ENCODE data around the gene KIT.

Gene KIT

DNA sequence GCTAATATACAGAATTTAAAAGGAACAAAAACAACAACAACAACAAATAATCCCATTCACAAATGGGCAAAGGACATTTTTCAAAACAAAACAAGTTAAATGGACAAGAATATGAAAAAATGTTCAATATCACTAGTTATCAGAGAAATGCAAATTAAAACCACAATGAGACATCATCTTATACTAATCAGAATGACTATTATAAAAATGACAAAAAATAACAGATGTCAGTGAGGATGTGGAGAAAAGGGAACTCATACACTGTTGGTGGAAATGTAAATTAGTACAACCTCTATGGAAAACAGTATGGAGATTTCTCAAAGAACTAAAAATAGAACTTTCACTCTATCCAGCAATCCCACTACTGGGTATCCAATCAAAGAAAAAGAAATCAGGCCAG, 92.6 kb downstream of the KIT start:
- DNase-seq, result no peak

DNA sequence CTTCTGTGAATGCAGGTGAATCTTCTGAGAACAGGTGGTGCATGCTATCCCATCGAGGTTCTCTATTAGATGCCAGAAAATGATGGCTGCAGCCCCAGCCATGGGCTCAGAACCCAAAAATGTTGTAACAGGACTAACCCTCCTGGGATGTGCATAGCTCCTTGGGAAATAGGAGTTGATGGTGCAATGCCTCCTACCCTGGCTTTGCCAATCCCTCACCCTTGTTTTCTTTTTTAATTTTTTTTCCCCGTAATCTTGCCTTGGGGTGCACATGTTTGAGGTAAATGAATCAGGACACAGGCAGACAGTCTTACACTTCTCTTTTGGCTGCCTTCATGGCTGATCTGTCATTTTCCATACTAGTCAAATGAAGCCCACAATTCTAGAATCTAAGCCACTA, 96.6 kb downstream of the KIT start:
- DNase-seq, result no peak

DNA sequence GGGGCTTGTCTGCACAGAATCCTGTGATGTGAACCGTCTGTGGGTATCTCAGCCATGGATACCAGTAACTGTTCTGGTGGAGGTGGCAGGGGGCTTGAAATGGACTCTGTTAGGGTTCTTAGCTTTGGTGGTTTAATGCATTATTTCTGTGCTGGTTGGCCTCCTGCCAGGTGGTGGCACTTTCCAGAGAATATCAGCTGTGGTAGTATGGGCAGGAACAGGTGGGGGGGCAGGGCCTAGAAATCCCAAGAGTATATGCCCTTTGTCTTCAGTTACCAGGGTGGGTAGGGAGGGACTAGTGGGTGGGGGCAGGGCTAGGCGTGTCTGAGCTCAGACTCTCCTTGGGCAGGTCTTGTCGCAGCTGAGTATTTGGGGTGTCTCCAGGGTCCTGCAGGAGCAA, 106.7 kb downstream of the KIT start:
- DNase-seq, result no peak

DNA sequence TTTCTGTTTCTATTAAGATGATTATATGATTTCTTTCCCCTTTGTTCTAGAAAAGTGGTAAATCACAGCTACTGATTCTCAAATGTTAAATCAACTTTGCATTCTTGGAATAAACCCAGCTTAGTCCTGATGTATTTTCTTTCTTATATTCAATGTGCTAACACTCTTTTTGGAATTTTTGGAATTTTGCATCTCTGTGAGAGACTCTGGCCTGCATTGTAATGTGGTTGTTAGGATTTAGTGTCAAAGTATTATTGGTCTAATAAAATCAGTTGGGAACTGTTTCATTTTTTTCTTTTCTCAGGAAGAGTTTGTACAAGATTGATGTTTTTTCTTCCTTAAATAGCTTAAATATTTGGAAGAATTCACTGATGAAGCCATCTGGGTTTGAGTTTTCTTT, 109.6 kb downstream of the KIT start:
- DNase-seq, result no peak

DNA sequence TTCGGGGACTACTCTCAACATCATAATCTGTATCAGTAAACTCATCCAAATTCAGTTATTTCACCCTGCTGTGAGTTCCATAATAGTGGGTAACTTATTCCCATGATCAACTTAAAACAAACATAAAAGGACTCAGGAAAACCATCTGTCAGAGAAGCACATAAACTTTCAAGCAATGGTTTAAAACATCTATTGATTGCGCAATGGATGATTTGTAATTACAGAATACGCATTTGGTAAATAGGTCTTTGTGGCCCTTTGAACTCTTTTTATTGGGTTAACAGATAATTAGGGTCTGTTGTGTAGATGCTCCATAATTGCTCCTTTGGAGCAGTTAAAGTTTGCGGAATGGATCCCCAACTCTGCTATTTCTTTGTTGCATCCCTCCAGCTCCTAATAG, 115.3 kb downstream of the KIT start:
- no peak for DNase-seq

DNA sequence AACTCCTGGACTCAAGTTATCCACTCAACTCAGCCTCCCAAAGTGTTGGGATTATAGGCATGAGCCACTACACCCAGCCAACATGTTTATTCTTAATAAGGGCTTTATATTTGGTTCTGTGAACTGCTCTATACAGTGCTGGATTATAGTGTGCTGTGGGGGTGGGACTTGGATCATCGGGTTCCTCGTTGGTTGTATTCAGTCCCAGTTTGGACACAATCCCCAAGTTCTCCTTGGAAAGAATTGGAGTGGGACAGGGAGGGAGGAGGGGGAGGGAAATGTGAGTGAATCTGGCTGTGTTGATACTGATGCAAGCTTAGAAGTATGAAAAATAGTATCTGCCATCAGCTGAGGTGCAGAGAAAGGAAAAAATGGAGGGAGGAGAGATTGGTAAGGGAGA, 121.3 kb downstream of the KIT start:
- no peak for DNase-seq

DNA sequence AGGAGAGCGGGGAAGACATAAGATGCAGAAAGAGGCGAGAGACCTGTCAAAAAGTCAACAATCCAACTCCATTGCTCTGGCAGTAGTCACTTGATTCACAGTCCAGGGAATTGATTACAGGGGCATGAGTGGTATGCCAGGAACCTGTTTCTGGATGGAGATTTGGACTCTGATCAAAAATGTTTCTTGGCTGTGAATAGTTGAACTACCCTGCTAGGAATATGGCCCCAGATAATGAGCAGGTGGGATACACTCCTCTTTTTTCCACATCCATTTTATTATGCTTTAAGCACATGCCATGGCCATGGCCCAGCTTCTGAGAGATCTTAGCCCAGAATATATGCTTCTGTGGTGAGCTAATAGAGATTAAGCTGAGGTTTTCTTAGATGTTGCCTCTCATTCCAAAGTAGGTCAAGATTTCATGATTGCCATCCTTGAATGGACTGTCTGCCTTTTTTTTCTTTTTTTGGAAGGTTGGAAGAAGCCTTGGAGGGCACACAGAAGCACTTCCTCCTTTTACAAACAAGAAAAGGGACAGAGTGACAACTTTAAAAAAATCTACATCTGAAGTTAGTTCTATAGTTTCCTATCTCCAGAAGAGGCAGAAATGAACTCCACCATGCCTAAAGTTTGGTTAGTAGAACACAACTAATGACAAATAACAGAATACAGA, 121.9 kb downstream of the KIT start:
- DNase-seq, result no peak

DNA sequence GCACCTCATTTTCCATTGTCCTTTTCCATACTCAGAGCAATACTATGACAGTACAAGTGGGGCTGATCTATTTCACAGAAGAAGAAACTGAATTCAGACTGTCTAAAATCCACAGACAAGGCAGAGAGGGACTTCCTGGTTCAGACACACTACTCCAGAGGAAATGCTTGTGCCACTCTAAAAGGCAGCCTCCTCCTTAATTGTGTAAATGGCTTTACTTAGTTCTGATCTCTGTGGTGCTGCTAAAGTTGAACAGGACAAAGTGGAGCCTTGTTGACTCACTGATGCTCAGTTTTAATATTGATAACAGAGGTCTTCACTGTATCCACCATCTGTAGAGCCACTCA, 122.4 kb downstream of the KIT start:
- no peak for DNase-seq

DNA sequence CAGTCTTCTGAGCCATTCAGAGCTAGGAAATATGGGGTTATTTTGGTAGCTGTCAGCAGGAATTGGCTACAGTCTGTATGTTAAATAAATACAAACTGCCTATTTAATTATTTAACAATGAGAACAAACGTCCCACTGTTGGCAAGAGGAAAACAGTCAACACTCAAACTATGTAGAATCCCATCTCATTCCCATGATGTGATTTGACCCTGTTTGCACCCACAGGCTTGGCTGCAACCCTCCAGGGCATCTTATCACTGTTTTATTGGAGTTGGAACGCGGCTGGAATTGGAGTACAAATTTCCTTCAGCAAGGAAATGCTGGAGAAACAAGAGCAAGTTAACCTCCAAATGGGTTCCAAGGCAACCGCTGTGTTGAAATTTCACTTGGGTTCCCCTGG, 124.0 kb downstream of the KIT start:
- no peak for DNase-seq

DNA sequence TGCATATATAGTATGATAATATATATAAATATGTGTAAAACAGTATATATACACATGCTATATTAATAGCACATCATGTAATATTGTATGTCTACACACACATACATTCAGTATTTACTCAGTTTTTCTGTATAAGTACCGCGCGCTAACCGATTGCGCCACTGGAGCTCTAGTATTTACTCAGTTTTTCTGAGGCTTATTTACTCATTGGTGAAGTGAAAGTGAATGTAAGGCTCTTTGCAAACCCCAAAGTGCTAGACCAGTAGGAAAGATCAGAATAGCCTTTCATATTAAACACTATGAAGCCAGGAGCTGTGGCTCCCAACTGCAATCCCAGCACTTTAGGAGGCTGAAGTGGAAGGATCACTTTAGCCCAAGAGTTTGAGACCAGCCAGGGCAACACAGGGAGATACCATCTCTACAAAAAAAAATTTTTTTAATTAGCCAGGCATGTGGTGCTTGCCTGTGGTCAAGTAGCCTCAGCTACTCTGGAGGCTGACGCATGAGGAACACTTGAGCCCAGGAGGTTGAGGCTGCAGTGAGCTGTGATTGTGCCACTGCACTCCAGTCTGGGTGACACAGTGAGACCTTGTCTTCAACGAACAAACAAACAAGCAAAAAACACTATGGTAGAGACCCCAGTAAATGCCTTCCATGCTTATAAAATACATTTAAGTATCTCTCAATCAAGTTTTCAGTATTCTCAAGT, 125.8 kb downstream of the KIT start:
- no peak for DNase-seq

DNA sequence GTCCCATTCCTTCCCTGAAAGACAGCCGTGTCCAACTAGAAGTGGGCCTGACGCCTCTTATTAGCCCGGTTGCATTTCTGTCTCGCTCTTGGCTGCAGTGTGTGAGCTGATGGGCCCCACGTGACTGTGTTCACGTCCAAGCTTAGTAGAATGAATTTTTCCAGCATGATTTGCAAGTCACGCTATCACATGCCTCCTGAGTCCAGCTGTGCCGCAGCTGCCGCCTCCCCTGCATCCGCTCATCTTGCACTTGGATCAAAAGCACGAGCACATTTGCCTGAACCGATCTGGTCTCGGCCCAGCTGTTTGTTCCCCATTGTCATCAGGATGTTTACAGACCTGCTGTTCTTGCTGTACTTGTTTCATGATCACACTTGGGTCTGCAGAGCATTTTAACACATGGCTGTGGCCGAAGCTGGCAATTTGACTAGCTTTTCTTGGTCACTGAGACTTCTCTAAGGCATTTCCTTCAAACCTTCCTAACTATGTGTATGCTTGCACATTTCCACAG, 126.5 kb downstream of the KIT start:
- no peak for DNase-seq
